Stimulated activated CD4-positive, alpha-beta T cell treated with anti-CD3 and anti-CD28 coated beads, Interleukin-1b, Interleukin-23, amount 100 ng/mL, for 48 hours (primary cell): ENCODE results near the gene SHLD1.
"Not testable (repeated sequence)": the region's sequence is repeated elsewhere in the genome, so short reads cannot be mapped to it uniquely, and the experiment has no call there.

Source experiments
- DNase-seq: peaks from one replicate; pipeline ENCODE4 v3.0.0-alpha.2; 2020

The SHLD1 gene

GRCh38 chr20:5737619-5737953 is 12.6 kb upstream of the SHLD1 start:
- DNase-seq = no peak

DNA sequence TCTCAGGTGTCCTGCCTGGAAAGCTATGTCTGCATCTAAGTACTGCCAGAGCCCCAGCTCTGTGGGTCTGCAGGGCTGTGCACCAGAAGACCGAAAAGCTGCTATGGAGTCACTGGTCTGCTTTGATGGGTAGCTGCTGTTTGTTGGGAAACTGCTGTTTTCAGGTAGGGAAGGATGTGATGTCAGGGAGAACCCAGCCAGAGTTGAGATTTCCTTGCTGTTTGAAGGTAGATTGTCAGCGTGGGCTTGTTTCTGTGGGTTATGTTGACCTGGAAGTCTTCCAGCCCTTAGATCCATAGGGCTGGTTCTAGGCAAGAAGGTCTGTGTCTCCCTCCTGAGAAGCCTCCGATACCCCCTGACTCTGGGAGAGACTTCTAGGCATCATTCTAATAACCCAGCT is 12.2 kb upstream of the SHLD1 start:
- no peak for DNase-seq

DNA sequence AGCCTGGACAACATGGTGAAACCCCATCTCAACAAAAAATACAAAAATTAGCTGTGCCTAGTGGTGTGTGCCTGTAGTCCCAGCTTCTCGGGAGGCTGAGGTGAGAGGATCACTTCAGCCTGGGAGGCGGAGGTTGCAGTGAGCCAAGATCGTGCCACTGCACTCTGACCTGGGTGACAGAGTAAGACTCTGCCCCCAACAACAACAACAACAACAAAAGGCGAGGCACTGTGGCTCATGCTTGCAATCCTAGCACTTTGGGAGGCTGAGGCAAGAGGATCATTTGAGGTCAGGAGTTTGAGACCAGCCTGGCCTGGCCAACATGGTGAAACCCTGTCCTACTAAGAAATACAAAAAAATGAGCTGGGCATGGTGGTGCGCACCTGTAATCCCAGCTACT is 9.6 kb upstream of the SHLD1 start:
- not testable (repeated sequence) for DNase-seq

DNA sequence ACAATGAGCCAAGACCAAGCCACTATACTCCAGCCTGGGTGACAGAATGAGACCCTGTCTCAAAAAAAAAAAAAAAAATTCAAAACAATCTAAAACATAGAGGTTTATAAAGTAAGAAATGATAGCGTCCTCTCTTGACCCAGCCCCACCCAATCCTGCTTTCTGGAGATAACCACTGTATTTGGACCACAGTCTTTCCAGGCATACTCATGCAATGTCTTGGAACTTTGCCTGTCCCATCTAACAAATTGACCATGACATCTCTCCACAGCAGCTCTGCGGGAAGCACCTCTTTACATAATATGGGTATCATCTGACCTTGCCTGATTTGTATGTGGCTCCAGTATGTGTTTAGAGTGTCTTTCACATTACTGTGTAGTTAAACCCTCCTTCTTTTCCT is 9.1 kb upstream of the SHLD1 start:
- DNase-seq = no peak

- DNase-seq = no peak
Observed at GRCh38 chr20:5742041-5742440, 8.2 kb upstream of the SHLD1 start.

GRCh38 chr20:5745416-5746030 is 4.7 kb upstream of the SHLD1 start:
- DNase-seq = no peak

DNA sequence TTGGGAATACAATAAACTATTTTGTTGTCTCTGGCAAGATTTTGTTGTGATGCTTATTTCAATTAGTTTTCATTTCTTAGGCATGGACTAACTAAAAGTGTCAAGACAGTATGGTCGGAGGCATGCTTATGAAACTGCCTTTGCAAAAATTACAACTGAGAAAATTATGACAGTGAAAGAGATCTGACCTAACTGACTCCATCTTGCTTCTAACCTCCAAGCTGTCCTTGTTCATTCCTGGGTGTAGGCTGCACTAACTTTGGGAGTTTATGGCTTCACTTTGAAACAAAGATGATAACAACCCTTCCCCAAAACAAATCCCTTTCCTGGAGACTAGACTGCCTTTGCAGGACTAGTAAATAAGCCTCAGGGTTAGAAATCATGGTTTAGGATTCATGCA is 4.1 kb upstream of the SHLD1 start:
- no peak for DNase-seq

DNA sequence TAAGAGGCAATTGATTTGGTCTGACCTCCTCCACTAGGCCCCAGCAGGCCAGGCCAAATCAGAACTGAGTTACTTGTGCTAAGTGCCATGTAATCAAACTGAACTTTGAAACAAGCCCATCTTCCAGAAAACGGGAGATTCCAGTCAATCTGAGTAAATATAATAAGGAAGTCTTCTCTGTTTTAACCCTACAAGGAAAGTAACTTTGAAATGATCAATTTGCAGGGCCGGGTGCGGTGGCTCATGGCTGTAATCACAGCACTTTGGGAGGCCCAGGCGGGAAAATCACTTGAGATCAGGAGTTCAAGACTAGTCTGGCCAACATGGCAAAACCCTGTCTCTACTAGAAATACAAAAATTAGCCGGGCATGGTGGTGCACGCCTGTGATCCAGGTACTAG is 2.0 kb upstream of the SHLD1 start:
- no peak for DNase-seq

DNA sequence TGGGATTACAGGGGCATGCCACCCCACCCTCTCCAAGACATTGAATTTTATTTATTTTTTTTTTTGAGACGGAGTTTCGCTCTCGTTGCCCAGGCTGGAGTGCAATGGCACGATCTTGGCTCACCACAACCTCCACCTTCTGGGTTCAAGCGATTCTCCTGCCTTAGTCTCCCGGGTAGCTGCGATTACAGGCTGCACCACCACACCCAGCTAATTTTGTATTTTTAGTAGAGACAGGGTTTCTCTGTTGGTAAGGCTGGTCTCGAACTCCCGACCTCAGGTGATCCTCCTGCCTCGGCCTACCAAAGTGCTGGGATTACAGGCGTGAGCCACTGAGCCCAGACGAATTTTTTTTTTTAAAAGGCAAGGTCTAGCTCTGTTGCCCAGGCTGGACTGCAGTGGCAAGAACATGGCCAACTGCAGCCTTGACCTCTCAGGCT is 669 bp upstream of the SHLD1 start:
- DNase-seq = not testable (repeated sequence)

GRCh38 chr20:5751856-5752255 is 1.7 kb downstream of the SHLD1 start:
- no peak for DNase-seq

DNA sequence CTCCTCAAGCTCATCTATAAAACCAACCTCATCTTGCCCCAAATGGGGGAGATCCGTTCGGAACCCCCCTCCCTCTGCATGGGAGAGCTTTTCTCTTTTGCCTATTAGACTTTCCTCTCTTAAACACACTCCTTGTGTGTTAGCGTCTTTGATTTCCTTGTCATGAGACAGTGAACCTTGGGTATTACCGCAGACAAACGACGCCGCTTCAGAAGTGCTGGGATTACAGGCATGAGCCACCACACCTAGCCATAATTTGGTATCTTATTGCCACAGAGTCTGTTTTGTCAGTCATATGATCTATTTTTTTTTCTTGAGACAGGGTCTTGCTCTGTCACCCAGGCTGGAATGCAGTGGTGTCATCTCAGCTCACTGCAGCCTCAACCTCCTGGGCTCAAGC is 3.6 kb downstream of the SHLD1 start:
- DNase-seq = no peak

- DNase-seq = no peak
Observed at GRCh38 chr20:5757949-5758348, 7.7 kb downstream of the SHLD1 start.

DNA sequence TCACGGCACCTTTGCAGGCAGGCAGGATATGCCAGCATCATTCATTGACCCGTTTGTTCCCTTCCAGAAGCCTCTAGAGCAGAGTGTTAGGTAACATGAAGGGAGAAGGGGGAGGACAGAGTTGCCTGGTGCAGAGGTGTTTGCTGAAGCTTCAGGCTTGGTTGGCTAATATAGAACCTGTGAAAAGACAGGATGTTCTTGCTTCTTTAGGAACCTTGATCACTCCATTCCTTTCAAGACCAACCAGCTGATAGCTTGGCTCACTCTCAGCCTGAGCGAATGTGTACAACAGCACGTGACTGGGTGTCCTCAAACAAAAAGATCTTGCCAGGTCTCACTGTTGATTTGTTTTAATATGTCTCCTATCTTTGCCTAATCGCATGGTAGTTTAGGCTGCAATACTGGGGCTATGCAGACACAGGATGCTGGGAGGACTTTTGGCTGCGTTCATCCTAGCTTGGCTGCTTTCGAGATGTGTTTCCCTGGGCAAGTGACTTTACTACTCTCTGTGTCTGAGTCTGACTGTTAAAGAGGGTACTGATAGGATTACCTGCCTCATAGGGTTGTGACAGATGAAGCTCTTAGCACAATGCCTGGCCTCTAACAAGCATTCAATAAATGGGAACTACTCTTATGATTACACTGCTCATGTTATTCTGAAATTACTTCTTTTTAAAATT is 16.0 kb downstream of the SHLD1 start:
- no peak for DNase-seq

DNA sequence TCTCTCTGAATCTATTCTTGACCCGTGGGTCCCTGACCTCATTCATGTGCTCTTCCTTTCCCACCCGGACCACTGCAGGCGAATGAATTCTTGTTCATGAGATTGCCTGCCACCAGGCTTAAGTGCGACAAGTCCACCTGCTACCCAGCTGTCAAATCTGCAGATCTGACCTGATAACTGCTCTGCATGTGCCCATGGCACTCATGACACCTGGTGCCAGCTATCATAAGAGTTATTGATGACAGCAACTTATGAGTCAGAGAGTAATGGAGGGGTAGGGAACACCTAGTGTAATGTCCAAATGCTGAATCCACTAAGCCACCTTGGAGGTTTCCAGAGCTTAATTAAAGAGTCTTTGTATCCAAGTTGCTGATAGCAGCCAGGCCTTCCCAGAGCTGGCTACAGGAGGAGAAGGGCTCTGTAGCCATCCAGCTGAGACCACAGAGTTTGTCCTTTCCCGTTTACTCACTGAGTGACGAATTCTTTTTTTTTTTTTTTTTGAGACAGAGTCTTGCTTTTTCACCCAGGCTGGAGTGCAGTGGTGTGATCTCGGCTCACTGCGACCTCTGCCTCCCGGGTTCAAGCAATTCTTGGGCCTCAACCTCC is 17.4 kb downstream of the SHLD1 start:
- DNase-seq = no peak

DNA sequence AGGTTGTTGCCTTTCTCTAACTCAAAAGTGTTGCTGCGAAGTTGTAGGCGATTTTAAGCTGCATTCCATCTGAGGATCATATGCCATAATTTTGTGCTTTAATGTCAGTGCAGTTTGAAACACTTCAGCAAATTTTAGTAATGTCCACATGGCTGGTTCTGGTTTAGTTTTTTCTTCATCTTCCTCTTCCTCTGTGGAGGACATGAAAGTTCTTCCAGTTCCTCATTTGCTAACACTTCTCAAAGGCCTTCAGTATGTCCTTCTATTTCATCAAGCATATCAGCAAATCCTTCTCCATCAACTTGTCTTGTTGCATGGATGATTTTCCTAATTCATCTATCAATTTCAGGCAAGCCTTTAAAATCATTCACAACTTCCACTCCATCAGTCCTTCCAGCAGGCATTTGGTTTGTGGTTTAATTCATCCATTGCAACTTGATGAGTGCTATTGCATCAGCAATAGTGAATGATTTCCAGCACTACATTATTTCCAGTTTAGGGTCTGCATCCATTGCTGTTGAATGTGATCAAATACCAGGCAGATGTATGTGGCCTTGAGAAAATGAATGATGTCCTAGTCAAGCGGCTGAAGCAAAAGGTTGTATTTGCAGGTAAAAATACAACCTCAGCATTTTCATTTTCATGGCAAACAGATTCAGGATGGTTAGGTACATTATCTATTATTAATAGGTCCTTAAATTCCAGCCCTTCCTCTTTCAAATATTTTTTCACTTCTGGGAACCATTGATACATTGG is 20.2 kb downstream of the SHLD1 start:
- DNase-seq = no peak

GRCh38 chr20:5770987-5771318 is 20.8 kb downstream of the SHLD1 start:
- no peak for DNase-seq

DNA sequence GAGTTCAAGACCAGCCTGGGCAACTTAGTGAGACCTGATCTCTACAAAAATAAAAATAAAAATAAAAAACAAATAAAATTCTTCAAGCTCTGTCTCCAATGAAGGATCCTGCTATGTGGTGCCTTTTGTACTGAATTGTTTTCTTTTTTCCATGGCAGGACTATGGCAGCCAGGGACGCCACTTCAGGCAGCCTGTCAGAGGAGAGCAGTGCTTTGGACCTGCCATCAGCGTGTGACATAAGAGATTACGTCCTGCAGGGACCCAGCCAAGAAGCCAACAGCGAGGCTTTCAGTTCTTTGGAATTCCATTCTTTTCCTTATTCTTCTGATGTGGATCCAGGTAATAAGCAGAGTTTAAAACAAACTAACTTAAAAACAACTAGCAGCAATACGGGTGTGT is 22.5 kb downstream of the SHLD1 start:
- no peak for DNase-seq

- DNase-seq = no peak
Observed at GRCh38 chr20:5773589-5773988, 23.4 kb downstream of the SHLD1 start.

DNA sequence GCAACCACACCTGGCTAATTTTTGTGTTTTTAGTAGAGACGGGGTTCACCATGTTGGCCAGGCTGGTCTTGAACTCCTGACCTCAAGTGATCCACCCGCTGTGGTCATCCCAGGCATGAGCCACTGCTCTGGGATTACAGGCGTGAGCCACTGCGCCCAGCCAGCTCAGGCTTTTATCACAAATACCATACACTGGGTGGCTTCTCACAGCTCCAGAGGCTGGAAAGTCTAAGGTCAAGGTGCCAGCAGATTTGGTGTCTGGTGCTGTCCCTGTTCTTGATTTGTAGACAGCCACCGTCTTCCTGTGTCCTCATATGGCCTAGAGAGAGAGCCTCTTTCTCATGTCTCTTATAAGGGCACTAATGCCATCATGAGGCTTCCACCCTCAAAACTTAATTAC is 25.9 kb downstream of the SHLD1 start:
- DNase-seq = no peak

DNA sequence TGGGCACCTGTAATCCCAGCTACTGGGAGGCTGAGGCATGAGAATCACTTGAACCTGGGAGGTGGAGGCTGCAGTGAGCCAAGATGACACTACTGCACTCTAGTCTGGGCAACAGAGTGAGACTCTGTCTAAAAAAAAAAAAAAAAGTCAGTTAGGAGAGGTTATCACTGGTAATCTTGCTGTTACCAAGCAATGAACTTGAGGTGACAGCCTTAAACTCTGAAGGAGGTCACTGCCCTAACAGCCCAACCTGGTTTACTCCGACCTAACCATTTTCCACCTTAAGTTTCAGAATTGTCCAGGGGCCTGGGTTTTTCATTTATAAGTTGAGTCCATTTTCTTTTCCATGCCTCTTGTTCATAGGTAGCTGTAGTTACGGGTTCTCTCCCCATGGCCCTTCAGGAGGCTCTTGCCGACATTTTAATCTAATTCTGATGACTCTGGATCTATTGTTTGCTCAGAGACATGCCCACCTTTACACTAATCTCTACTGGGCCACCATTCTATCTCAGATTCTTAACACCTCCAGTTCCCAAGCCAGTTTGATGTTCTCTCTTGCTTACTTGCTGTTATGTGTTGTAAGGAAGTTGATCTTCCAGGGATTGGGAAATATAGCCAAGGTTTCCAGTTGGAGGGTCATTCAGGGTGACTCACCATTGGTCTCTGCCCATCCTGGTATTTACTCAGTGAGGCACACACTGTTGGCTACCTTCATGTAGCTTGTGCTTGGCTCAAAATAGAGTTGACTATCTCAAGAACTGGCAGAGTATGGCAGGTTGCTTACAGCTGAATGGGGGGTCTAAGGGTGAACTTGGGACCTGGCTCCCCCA is 29.1 kb downstream of the SHLD1 start:
- DNase-seq = no peak

GRCh38 chr20:5780846-5781217 is 30.6 kb downstream of the SHLD1 start:
- DNase-seq = no peak

DNA sequence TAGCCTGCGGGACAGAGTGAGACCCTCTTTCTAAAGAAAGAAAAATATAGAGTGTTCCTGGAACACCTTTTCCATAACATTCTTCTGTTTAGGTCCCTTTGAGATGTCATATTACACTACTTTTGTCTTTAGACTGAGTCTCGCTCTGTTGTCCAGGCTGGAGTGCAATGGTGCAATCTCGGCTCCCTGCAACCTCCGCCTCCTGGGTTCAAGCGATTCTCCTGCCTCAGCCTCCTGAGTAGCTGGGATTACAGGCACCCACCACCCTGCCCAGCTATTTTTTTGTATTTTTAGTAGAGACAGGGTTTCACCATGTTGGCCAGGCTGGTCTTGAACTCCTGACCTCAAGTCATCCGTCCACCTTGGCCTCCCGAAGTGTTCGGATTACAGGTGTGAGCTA is 31.2 kb downstream of the SHLD1 start:
- not testable (repeated sequence) for DNase-seq
